Heart right ventricle (tissue), 16 donors: ENCODE data around the gene SEMA4F. TPM values are rescaled to one million over a fixed set of nuclear protein-coding genes. Genes with fewer than 3 reads are reported as not detected.
A peak's percentile ranks its signal among the peaks of the same experiment; 100 is the strongest.

Experiments
- ATAC-seq, 8 donors: fragments of 200-7000 bp; cut with Tn5 transposase; one replicate each; pipeline ENCODE4 v1.9.1; 2020; ENCODE audit warnings: mild to moderate bottlenecking in 8 of 8, moderate library complexity in 8 of 8, moderate number of reproducible peaks in 1 of 8
- DNase-seq, 2 donors: peaks; one replicate each; pipeline ENCODE4 v3.0.0-alpha.2; 2020
- H3K27ac ChIP-seq, 10 donors: fragments of 200-600 bp; sonication (generic) in 2 of 10; one replicate each; pipeline versions ENCODE4 v1.5.0 to v1.8.0; 2020 to 2022; ENCODE audit warnings: mild to moderate bottlenecking in 3 of 10
- H3K27me3 ChIP-seq, 7 donors: fragments of 200-600 bp; one replicate each; pipeline ENCODE4 v1.8.0; 2021 to 2022; ENCODE audit warnings: mild to moderate bottlenecking in 2 of 7
- H3K36me3 ChIP-seq, 9 donors: fragments of 200-600 bp; sonication (generic) in 1 of 9; one replicate each; pipeline versions ENCODE4 v1.5.0 to v1.8.0; 2020 to 2022; ENCODE audit warnings: mild to moderate bottlenecking in 2 of 9
- H3K4me1 ChIP-seq, 9 donors: fragments of 200-600 bp; sonication (generic) in 1 of 9; one replicate each; pipeline versions ENCODE4 v1.5.0 to v1.8.0; 2020 to 2022; ENCODE audit warnings: mild to moderate bottlenecking in 4 of 9
- H3K4me3 ChIP-seq, 10 donors: fragments of 200-600 bp; sonication (generic) in 2 of 10; one replicate each; pipeline versions ENCODE4 v1.5.0 to v1.8.0; 2020 to 2022; ENCODE audit warnings: mild to moderate bottlenecking in 7 of 10, moderate library complexity in 2 of 10
- H3K9me3 ChIP-seq, 11 donors: fragments of 200-600 bp in 10 of 11; sonication (generic) in 2 of 11; one replicate each; pipeline versions ENCODE4 v1.5.0 to v1.8.0; 2013 to 2022; ENCODE audit warnings: mild to moderate bottlenecking in 2 of 11, control low read depth in 1 of 11, moderate library complexity in 1 of 11
- WGBS, 2 donors: extraction: QIAGEN DNeasy Blood & Tissue Kit; methylation state at CpG; one replicate each; pipeline ENCODE4 v1.1.7; 2013; ENCODE audit warnings: inconsistent platforms in 1 of 2; 5-methylcytosine and 5-hydroxymethylcytosine counted together
- intact Hi-C, 10 donors: fragments of 100-400 bp; cut with DNase I; formaldehyde crosslinking; loops; one replicate each; pipeline versions ENCODE4 v1.11.1 to v1.14.2; 2022
- polyA plus RNA-seq, 2 donors: library from polyadenylated mRNA; stranded (reverse); fragments of 200-250 nt; gene quantifications; one replicate each; pipeline ENCODE4 v1.2.3, GENCODE V29; 2013
- total RNA-seq, 10 donors: library from RNA; stranded (reverse); fragmentation: NEBNext Ultra II Directional in 3 of 10; extraction: Animal tissue kit (Norgen Biotek cat#: 25700) in 3 of 10; gene quantifications; one replicate each; pipeline versions ENCODE4 v1.2.1 to v1.2.4, GENCODE V29; 2021 to 2023
- TF ChIP-seq, protein P1 (sequence below), 9 donors: fragments of 200-600 bp; sonication (generic) in 2 of 9; IDR thresholded peaks; one replicate each; pipeline versions ENCODE4 v1.5.0 to v1.8.0; 2021 to 2022; ENCODE audit warnings: antibody characterized with exemption in 9 of 9, mild to moderate bottlenecking in 5 of 9, moderate library complexity in 1 of 9
- donor health status: Arrhythmogenic right ventricular cardiomyopathy.
- donor health status: ischemic (EF 13 %, LVEDD 7.1; RV severe dilation, severe dysfunction).
- donor health status: healthy with polysubstance abuse.
- donor health status: DM: no; HTN: yes; CAD: no.
- donor health status: DM: no; HTN: no; CAD: no.
- donor health status: ischemic (EF 25% LVEDD 6.9; RV normal size, moderate dysfunction).
- donor health status: ischemic (EF 25% LVEDD 5.7; RV mildly dilated, moderate dysfunction).
- donor health status: healthy.
- donor health status: DM: yes; HTN: yes; CAD: no.
- donor health status: Ischemic cardiomyopathy.
- donor health status: ischemic (EF 35%, LVEDD 5.7; RV mildly dilated, moderate dysfunction).
- donor health status: nonischemic (EF 11% LVEDD 7.7; RV severe dilation, severe dysfunction).
- donor health status: DM: yes; HTN: yes; CAD: no.
- donor health status: PGD.
- donor health status: ischemic (EF 29% LVEDD 5.4; RV normal size, mild dysfunction).
- donor health status: nonischemic (EF 23%, LVEDD 6.1; RV moderate dilation, normal function).

The SEMA4F gene
- total and polyA plus RNA-seq, 12 donors: 1.1 to 5.1 (median 2.5) TPM

DNA sequence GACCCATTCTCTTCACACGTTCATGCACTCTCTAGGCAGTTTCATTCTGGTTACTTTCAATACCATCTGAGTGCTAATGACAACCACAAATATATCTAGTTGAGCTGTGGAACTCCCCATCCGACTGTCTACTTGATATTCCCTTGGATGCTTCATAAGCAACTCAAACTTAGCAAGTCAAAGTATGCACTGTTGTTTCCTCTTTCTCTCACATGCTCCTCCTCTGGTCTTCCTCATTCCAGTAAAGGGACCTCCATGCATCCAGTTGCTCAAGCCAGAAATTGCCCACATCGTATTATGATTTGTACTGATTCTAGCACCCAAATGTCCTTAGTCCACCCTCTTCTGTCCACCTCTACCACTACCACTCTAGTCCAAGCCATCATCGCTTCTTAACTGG is 22.3 kb downstream of the SEMA4F start:
- no peaks in the 10 kb centered on the region for H3K27me3 ChIP-seq
- no peak overlapping the region for H3K4me3 ChIP-seq
- H3K9me3 ChIP-seq: no peaks in the 10 kb centered on the region
- TF ChIP-seq, protein P1, sequence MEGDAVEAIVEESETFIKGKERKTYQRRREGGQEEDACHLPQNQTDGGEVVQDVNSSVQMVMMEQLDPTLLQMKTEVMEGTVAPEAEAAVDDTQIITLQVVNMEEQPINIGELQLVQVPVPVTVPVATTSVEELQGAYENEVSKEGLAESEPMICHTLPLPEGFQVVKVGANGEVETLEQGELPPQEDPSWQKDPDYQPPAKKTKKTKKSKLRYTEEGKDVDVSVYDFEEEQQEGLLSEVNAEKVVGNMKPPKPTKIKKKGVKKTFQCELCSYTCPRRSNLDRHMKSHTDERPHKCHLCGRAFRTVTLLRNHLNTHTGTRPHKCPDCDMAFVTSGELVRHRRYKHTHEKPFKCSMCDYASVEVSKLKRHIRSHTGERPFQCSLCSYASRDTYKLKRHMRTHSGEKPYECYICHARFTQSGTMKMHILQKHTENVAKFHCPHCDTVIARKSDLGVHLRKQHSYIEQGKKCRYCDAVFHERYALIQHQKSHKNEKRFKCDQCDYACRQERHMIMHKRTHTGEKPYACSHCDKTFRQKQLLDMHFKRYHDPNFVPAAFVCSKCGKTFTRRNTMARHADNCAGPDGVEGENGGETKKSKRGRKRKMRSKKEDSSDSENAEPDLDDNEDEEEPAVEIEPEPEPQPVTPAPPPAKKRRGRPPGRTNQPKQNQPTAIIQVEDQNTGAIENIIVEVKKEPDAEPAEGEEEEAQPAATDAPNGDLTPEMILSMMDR (IDR thresholded peaks at IDR 0.05): no peak
- no peak overlapping the region for H3K27ac ChIP-seq
- 91 to 93% methylated on average over 4 of the region's 4 CpGs for WGBS, 2 donors
- no peak for DNase-seq
- H3K36me3 ChIP-seq: peaks cover 0 to 80% (median 10%) of the 10 kb centered on the region in 9 donors
- intact Hi-C loops: no loop called here
- H3K4me1 ChIP-seq: peaks cover 0 to 5% (median 0%) of the 10 kb centered on the region in 9 donors
- no peak for ATAC-seq

DNA sequence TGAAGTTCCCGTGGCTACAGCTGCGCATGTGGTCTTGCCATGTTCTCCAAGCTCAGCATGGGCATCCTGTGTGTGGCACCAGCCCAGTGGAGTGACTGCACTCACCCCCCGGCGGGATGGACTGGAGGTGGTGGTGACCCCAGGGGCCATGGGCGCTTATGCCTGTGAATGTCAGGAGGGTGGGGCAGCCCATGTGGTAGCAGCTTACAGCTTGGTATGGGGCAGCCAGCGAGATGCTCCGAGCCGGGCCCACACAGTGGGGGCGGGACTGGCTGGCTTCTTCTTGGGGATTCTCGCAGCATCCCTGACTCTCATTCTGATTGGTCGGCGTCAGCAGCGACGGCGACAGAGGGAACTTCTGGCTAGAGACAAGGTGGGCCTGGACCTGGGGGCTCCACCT is 25.6 kb downstream of the SEMA4F start:
- DNase-seq (no peak), ATAC-seq (peak in 1 of 8 donors; percentile 11)
- intact Hi-C loops: no loop called here
- TF ChIP-seq, protein P1 (IDR thresholded peaks at IDR 0.05): no peak
- no peaks in the 10 kb centered on the region for H3K9me3 ChIP-seq
- H3K27ac ChIP-seq: no peak overlapping the region
- WGBS, 2 donors: 93 to 97% methylated on average over 15 of the region's 15 CpGs
- H3K27me3 ChIP-seq: no peaks in the 10 kb centered on the region
- H3K36me3 ChIP-seq: peaks cover 0 to 65% (median 10%) of the 10 kb centered on the region in 9 donors
- no peaks in the 10 kb centered on the region for H3K4me1 ChIP-seq
- H3K4me3 ChIP-seq: no peak overlapping the region

DNA sequence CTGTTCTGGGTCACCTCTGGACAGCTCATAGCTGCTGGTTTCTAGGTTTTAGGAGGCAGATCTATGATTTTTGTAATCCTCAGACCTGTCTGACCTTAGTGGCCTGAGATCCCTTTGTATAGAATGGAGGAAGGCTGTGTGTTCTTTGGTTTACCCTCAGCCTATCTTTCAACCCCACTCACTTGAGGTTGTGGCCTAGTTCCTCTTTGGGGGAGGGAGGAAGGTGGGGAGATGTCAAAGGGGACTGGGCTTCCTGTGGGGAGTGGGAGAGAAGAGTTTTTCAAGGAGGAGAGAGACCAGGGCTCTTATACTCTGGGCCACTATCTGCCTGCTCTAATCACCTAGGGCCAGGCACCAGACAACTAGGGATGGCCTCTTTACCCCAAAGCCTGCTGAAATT is 28.5 kb downstream of the SEMA4F start:
- intact Hi-C loops: no loop called here
- DNase-seq (no peak), ATAC-seq (no peak)
- Histone ChIP-seq H3K36me3 (peaks cover 0 to 39% (median 3%) of the 10 kb centered on the region in 9 donors), H3K27ac (no peak overlapping the region), H3K4me3 (no peak overlapping the region), H3K27me3 (no peaks in the 10 kb centered on the region), H3K4me1 (no peaks in the 10 kb centered on the region), H3K9me3 (no peaks in the 10 kb centered on the region)
- TF ChIP-seq, protein P1 (IDR thresholded peaks at IDR 0.05): no peak

DNA sequence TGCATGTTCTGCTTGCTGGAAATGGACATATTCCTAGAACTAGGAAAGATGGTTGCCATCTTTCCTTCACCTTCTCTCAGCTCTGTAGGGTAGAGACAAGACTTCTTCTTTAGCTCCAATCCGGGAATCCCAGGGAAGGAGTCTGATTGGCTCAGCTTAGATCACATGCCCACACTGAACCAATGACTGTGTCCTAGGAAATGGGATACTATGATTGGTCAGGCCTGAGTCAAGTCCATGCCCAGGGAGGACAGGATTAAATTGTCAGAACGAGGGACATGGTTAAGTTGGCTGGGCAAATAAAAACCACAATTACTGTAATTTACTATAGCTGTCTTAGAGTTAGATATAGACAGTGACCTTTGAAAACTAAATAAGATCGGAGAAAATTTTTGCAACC is 31.4 kb downstream of the SEMA4F start:
- 66 to 88% methylated on average over 3 of the region's 3 CpGs for WGBS, 2 donors
- ATAC-seq (no peak), DNase-seq (no peak)
- TF ChIP-seq, protein P1 (IDR thresholded peaks at IDR 0.05): no peak
- H3K27ac ChIP-seq: no peak overlapping the region
- H3K9me3 ChIP-seq: no peaks in the 10 kb centered on the region
- H3K4me1 ChIP-seq: peaks cover 0 to 1% (median 0%) of the 10 kb centered on the region in 9 donors
- peaks cover 0 to 14% (median 0%) of the 10 kb centered on the region in 7 donors for H3K27me3 ChIP-seq
- peaks cover 0 to 9% (median 0%) of the 10 kb centered on the region in 9 donors for H3K36me3 ChIP-seq
- H3K4me3 ChIP-seq: no peak overlapping the region
- intact Hi-C loops: no loop called here
